HG02798 (cell line): ENCODE results near the gene TTC27.
"Not testable (repeated sequence)": the region's sequence is repeated elsewhere in the genome, so short reads cannot be mapped to it uniquely, and the experiment has no call there.

Experiments used
- ATAC-seq: cut with Tn5 transposase; IDR thresholded peaks from one replicate; pipeline ENCODE4 v1.9.1; 2021; ENCODE audit warnings: mild to moderate bottlenecking; ENCODE audit not compliant: unreplicated experiment, poor library complexity

Gene TTC27

GRCh38 chr2:32716598-32716997, 88.7 kb downstream of the TTC27 start:
- no peak for ATAC-seq

- no peak for ATAC-seq
These were observed 90.9 kb downstream of the TTC27 start for GRCh38 chr2:32718752-32719151.

GRCh38 chr2:32719430-32719829, 91.6 kb downstream of the TTC27 start:
- no peak for ATAC-seq

GRCh38 chr2:32719933-32720716, 92.3 kb downstream of the TTC27 start:
- no peak for ATAC-seq

GRCh38 chr2:32720771-32721170, 92.9 kb downstream of the TTC27 start:
- no peak for ATAC-seq

GRCh38 chr2:32721376-32721775, 93.5 kb downstream of the TTC27 start:
- no peak for ATAC-seq

GRCh38 chr2:32723467-32724079, 95.7 kb downstream of the TTC27 start:
- no peak for ATAC-seq

GRCh38 chr2:32726678-32727077, 98.8 kb downstream of the TTC27 start:
- ATAC-seq, result not testable (repeated sequence)

- ATAC-seq, result no peak
These were observed 99.3 kb downstream of the TTC27 start for GRCh38 chr2:32727157-32727556.

- not testable (repeated sequence) for ATAC-seq
These were observed 103.1 kb downstream of the TTC27 start for GRCh38 chr2:32730958-32731357.

- ATAC-seq, result no peak
These were observed 104.3 kb downstream of the TTC27 start for GRCh38 chr2:32732120-32732519.

GRCh38 chr2:32732912-32733472, 105.1 kb downstream of the TTC27 start:
- ATAC-seq, result peak; percentile 53

GRCh38 chr2:32735348-32735747, 107.5 kb downstream of the TTC27 start:
- no peak for ATAC-seq

GRCh38 chr2:32738939-32739338, 111.1 kb downstream of the TTC27 start:
- no peak for ATAC-seq

GRCh38 chr2:32739664-32740063, 111.8 kb downstream of the TTC27 start:
- ATAC-seq, result no peak

GRCh38 chr2:32741575-32741974, 113.7 kb downstream of the TTC27 start:
- no peak for ATAC-seq

GRCh38 chr2:32742376-32742775, 114.5 kb downstream of the TTC27 start:
- ATAC-seq, result no peak

GRCh38 chr2:32743480-32744236, 115.8 kb downstream of the TTC27 start:
- ATAC-seq, result peak; percentile 74

GRCh38 chr2:32745191-32745590, 117.3 kb downstream of the TTC27 start:
- no peak for ATAC-seq

GRCh38 chr2:32745675-32746074, 117.8 kb downstream of the TTC27 start:
- ATAC-seq, result no peak

GRCh38 chr2:32746669-32747068, 118.8 kb downstream of the TTC27 start:
- ATAC-seq, result no peak
